Upper lobe of left lung (tissue), 4 donors: Measurements from ENCODE around the gene MAF.

ENCODE experiments used
- POLR2AphosphoS5 ChIP-seq, 2 donors: sonication (generic); formaldehyde crosslinking; IDR thresholded peaks; one replicate each; pipeline ENCODE4 v1.5.1; 2017; ENCODE audit warnings: antibody characterized with exemption in 2 of 2
- TF ChIP-seq, protein P1 (sequence below), 6 experiments: fragments of 450-650 bp in 4 of 6; fragments of 200-600 bp in 2 of 6; sonication (generic) in 2 of 6; IDR thresholded peaks; one replicate each; pipeline ENCODE4 v1.5.1; 2016 to 2019; ENCODE audit warnings: antibody characterized with exemption in 6 of 6

DNA sequence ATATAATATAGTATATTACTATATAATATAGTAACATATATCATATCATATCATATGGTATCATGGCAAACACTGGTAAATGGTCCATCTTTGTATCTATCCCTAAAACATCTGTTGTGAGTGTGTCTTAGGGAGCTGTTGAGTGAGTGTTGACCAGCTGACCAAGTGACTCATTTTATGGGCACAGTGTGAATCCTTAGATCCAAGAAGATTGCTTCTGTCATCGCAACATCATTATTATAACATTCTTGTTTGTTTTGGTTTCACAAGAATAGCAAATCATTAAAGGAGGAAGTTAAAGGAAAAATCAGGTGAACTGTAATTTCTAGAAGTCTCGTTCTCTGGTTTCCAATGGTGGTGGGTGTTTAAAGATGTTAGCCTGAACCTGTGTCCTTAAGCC is 11.7 kb upstream of the MAF start:
- no peak for TF ChIP-seq POLR2AphosphoS5 (IDR thresholded peaks at IDR 0.05)
- TF ChIP-seq, protein P1, sequence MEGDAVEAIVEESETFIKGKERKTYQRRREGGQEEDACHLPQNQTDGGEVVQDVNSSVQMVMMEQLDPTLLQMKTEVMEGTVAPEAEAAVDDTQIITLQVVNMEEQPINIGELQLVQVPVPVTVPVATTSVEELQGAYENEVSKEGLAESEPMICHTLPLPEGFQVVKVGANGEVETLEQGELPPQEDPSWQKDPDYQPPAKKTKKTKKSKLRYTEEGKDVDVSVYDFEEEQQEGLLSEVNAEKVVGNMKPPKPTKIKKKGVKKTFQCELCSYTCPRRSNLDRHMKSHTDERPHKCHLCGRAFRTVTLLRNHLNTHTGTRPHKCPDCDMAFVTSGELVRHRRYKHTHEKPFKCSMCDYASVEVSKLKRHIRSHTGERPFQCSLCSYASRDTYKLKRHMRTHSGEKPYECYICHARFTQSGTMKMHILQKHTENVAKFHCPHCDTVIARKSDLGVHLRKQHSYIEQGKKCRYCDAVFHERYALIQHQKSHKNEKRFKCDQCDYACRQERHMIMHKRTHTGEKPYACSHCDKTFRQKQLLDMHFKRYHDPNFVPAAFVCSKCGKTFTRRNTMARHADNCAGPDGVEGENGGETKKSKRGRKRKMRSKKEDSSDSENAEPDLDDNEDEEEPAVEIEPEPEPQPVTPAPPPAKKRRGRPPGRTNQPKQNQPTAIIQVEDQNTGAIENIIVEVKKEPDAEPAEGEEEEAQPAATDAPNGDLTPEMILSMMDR (IDR thresholded peaks at IDR 0.05): no peak
